HCT116 (cell line): ENCODE results near the gene RAB2B. TPM values are rescaled to one million over a fixed set of nuclear protein-coding genes. Genes with fewer than 3 reads are reported as not detected.

ENCODE experiments used
- ATAC-seq: fragments of 200-7000 bp; cut with Tn5 transposase; 2 replicates; pipeline ENCODE4 v1.9.1; 2020; ENCODE audit warnings: mild to moderate bottlenecking, moderate library complexity
- BruUV-seq: library from RNA; stranded (reverse); fragments of 400-500 nt; replicated peaks from 2 replicates; lab custom pipeline; 2021; lab: Mats Ljungman, UMichigan
- CTCF ChIA-PET: fragments of 300-600 bp; sonication (Branson Sonifier 250); formaldehyde crosslinking; loops from one replicate; lab custom pipeline; 2021; ENCODE audit warnings: antibody characterized with exemption; lab: Charles Lee
- POLR2A ChIA-PET: fragments of 300-600, 350-600 bp; sonication (Branson Sonifier 250); formaldehyde crosslinking; loops from one replicate; lab custom pipeline; 2021; ENCODE audit warnings: antibody characterized with exemption; lab: Charles Lee
- RAD21 ChIA-PET, 2 experiments: fragments of 300-600 bp; sonication (Branson Sonifier 250); formaldehyde crosslinking; loops; one replicate each; lab custom pipeline; 2023; ENCODE audit warnings: low total read pairs in 2 of 2; ENCODE audit not compliant: uncharacterized antibody in 2 of 2, unreplicated experiment in 2 of 2, low non-redundant PET in 1 of 2; lab: Charles Lee
- DNase-seq: peaks from one replicate; pipeline ENCODE4 v3.0.0-alpha.2; 2010; ENCODE audit warnings: low read depth, low spot score
- H2AFZ ChIP-seq: fragments of 200-600 bp; shearing (Covaris generic), sonication (generic); 2 replicates; pipeline ENCODE4 v1.6.1; 2017; ENCODE audit warnings: low read depth, mixed run types, mixed read lengths, antibody characterized with exemption, low read length; ENCODE audit not compliant: poor library complexity, severe bottlenecking
- H3K27ac ChIP-seq: 2 replicates; pipeline ENCODE4 v1.5.1; 2012; ENCODE audit warnings: low read depth, low read length
- H3K27me3 ChIP-seq: fragments of 200-600 bp; sonication (generic); 2 replicates; pipeline ENCODE4 v1.6.1; 2016; ENCODE audit warnings: mixed run types, low read length, mixed read lengths; ENCODE audit not compliant: insufficient read depth
- H3K36me3 ChIP-seq, 2 experiments: fragments of 200-500 bp in 1 of 2; fragments of 200-600 bp in 1 of 2; sonication (Bioruptor generic) in 1 of 2; sonication (generic) in 1 of 2; 2 replicates each; pipeline versions ENCODE4 v1.5.1 to v1.6.1; 2014 to 2016; ENCODE audit warnings: low read length in 2 of 2, inconsistent platforms in 1 of 2, mixed read lengths in 1 of 2, mixed run types in 1 of 2; ENCODE audit not compliant: insufficient read depth in 2 of 2, control insufficient read depth in 1 of 2
- H3K4me1 ChIP-seq, 2 experiments: fragments of 200-600 bp in 1 of 2; sonication (generic) in 1 of 2; 2 replicates each; pipeline versions ENCODE4 v1.5.1 to v1.6.1; 2012 to 2017; ENCODE audit warnings: low read length in 2 of 2, inconsistent platforms in 1 of 2, mild to moderate bottlenecking in 1 of 2, mixed read lengths in 1 of 2, mixed run types in 1 of 2, moderate library complexity in 1 of 2; ENCODE audit not compliant: insufficient read depth in 2 of 2, control insufficient read depth in 1 of 2
- H3K4me2 ChIP-seq: fragments of 200-600 bp; sonication (generic); 2 replicates; pipeline ENCODE4 v1.6.1; 2017; ENCODE audit warnings: mixed run types, low read length, mixed read lengths
- H3K4me3 ChIP-seq, 2 experiments: fragments of 200-600 bp in 1 of 2; sonication (generic) in 1 of 2; replicated peaks in 1 of 2; 2 replicates each; pipeline ENCODE4 v1.5.1; 2011 to 2016; ENCODE audit warnings: low read length in 2 of 2, control low read depth in 1 of 2, low read depth in 1 of 2, mild to moderate bottlenecking in 1 of 2, mixed read lengths in 1 of 2, mixed run types in 1 of 2
- H3K79me2 ChIP-seq: fragments of 200-600 bp; sonication (generic); 2 replicates; pipeline ENCODE4 v1.6.1; 2017; ENCODE audit warnings: mild to moderate bottlenecking, mixed run types, low read length, moderate library complexity, mixed read lengths; ENCODE audit not compliant: insufficient read depth
- H3K9ac ChIP-seq: fragments of 200-600 bp; sonication (generic); 2 replicates; pipeline ENCODE4 v1.6.1; 2016; ENCODE audit warnings: low read length, mixed read lengths
- H3K9me2 ChIP-seq: fragments of 200-600 bp; sonication (generic), shearing (Covaris generic); 2 replicates; pipeline ENCODE4 v1.6.1; 2017; ENCODE audit warnings: mixed run types, mild to moderate bottlenecking, moderate library complexity; ENCODE audit not compliant: insufficient read depth
- H3K9me3 ChIP-seq, 2 experiments: fragments of 200-500 bp in 1 of 2; fragments of 200-600 bp in 1 of 2; sonication (Bioruptor generic) in 1 of 2; sonication (generic) in 1 of 2; 2 replicates each; pipeline ENCODE4 v1.6.1; 2014 to 2017; ENCODE audit warnings: low read length in 2 of 2, mixed read lengths in 2 of 2, inconsistent platforms in 1 of 2, low read depth in 1 of 2, mild to moderate bottlenecking in 1 of 2, mixed run types in 1 of 2, moderate library complexity in 1 of 2; ENCODE audit not compliant: control insufficient read depth in 1 of 2, insufficient read depth in 1 of 2
- H4K20me1 ChIP-seq: fragments of 200-600 bp; sonication (generic), shearing (Covaris generic); 2 replicates; pipeline ENCODE4 v1.6.1; 2017; ENCODE audit warnings: mixed run types, mild to moderate bottlenecking, moderate library complexity; ENCODE audit not compliant: insufficient read depth
- CBX3 ChIP-seq: IDR thresholded peaks from 2 replicates; pipeline ENCODE4 v1.6.1; 2012; ENCODE audit warnings: low read depth
- EGR1 ChIP-seq: IDR thresholded peaks from 2 replicates; pipeline ENCODE4 v1.6.1; 2012; ENCODE audit warnings: low read depth
- EZH2 ChIP-seq: fragments of 200-600 bp; sonication (generic); IDR thresholded peaks from 2 replicates; pipeline ENCODE4 v1.6.1; 2017; ENCODE audit warnings: antibody characterized with exemption, mixed run types
- FOSL1 ChIP-seq: IDR thresholded peaks from 2 replicates; pipeline ENCODE4 v1.6.1; 2012; ENCODE audit warnings: low read depth
- POLR2AphosphoS5 ChIP-seq: IDR thresholded peaks from 2 replicates; pipeline ENCODE4 v1.6.1; 2011; ENCODE audit warnings: mild to moderate bottlenecking, low read depth, low read length, moderate library complexity
- SP1 ChIP-seq: IDR thresholded peaks from 2 replicates; pipeline ENCODE4 v1.6.1; 2012; ENCODE audit warnings: low read depth
- SRF ChIP-seq: IDR thresholded peaks from 2 replicates; pipeline ENCODE4 v1.6.1; 2012; ENCODE audit warnings: low read depth
- ZNF274 ChIP-seq: fragments of 200-500 bp; sonication (Bioruptor generic); IDR thresholded peaks from 2 replicates; pipeline ENCODE4 v1.6.1; 2014; ENCODE audit warnings: mild to moderate bottlenecking, low read depth, low read length, inconsistent platforms
- intact Hi-C: fragments of 100-400 bp; cut with micrococcal nuclease; formaldehyde crosslinking; loops from 2 replicates; pipeline ENCODE4 v1.10.0; 2022
- total RNA-seq: library from RNA; stranded (reverse); gene quantifications from one replicate; pipeline ENCODE4 v1.2.1, GENCODE V29; 2021; ENCODE audit not compliant: unreplicated experiment
- TF ChIP-seq, protein P1 (sequence below): IDR thresholded peaks from 2 replicates; pipeline ENCODE4 v1.6.1; 2012; ENCODE audit warnings: low read depth
- TF ChIP-seq, protein P2 (sequence below): IDR thresholded peaks from 2 replicates; pipeline ENCODE4 v1.6.1; 2012

RAB2B gene
- total RNA-seq, 1 experiment from 2014 or later = 24.3 TPM

DNA sequence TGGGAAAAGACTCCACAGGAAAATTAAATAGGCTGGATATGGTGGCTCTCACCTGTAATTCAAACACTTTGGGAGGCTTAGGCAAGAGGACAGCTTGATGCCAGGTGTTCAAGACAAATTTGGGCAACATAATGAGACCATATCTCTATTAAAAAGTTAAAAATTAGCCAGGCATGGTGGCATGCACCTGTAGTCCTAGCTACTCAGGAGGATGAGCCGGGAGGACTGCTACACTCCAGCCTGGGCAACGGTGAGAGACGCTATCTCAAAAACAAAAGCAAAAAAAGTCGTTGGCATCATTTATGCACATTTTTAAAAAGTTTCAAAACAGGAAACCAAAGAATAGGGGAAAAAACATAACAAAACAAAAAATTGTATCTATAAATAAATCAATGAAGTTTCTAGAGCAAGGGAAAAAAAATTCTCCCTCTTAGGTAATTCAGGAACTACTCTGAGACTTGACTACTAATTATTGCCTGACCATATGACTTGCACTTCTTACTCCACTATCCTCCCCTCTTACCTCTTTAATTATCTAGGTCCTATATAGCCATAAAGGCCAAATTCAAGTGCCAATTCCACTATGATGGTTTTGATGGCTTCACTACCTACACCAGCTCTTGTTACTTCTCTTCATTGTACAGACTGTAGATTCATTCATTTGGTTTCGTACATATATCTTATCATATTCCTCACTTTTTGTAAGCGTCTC lies 32.8 kb upstream of the RAB2B start:
- Histone ChIP-seq H3K36me3 (peaks cover 10 to 11% of the 10 kb centered on the region in 2 experiments; a peak in 3 of 4 replicates), H3K79me2 (peaks cover 66% of the 10 kb centered on the region), H3K9me2 (no peaks in the 10 kb centered on the region), H3K4me1 (peaks cover 8 to 15% of the 10 kb centered on the region in 2 experiments; a peak in 3 of 4 replicates), H3K9ac (peak overlapping the region; percentile 84), H4K20me1 (peaks cover 6% of the 10 kb centered on the region; the same call in 1 of the 2 replicates), H2AFZ (no peak overlapping the region), H3K27ac (no peak overlapping the region), H3K4me3 (peak overlapping the region; percentile 72 to 84), H3K27me3 (no peaks in the 10 kb centered on the region), H3K4me2 (peak overlapping the region; percentile 96), H3K9me3 (no peaks in the 10 kb centered on the region)
- RAD21 ChIA-PET = no interaction called here
- no peak for TF ChIP-seq EGR1
- TF ChIP-seq ZNF274 = no peak
- no peak for TF ChIP-seq SP1
- no peak for TF ChIP-seq EZH2
- no peak for TF ChIP-seq SRF
- TF ChIP-seq, protein P1, sequence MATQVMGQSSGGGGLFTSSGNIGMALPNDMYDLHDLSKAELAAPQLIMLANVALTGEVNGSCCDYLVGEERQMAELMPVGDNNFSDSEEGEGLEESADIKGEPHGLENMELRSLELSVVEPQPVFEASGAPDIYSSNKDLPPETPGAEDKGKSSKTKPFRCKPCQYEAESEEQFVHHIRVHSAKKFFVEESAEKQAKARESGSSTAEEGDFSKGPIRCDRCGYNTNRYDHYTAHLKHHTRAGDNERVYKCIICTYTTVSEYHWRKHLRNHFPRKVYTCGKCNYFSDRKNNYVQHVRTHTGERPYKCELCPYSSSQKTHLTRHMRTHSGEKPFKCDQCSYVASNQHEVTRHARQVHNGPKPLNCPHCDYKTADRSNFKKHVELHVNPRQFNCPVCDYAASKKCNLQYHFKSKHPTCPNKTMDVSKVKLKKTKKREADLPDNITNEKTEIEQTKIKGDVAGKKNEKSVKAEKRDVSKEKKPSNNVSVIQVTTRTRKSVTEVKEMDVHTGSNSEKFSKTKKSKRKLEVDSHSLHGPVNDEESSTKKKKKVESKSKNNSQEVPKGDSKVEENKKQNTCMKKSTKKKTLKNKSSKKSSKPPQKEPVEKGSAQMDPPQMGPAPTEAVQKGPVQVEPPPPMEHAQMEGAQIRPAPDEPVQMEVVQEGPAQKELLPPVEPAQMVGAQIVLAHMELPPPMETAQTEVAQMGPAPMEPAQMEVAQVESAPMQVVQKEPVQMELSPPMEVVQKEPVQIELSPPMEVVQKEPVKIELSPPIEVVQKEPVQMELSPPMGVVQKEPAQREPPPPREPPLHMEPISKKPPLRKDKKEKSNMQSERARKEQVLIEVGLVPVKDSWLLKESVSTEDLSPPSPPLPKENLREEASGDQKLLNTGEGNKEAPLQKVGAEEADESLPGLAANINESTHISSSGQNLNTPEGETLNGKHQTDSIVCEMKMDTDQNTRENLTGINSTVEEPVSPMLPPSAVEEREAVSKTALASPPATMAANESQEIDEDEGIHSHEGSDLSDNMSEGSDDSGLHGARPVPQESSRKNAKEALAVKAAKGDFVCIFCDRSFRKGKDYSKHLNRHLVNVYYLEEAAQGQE = no peak
- TF ChIP-seq CBX3 = no peak
- TF ChIP-seq, protein P2, sequence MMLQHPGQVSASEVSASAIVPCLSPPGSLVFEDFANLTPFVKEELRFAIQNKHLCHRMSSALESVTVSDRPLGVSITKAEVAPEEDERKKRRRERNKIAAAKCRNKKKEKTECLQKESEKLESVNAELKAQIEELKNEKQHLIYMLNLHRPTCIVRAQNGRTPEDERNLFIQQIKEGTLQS = no peak
- no peak for TF ChIP-seq FOSL1
- TF ChIP-seq POLR2AphosphoS5 = no peak
- DNase-seq = no peak
- CTCF ChIA-PET = interaction anchor here (4.5 kb wide), 1 partner anchor 11 kb away, joined by 30 read pairs; no protein-coding TSS in a partner anchor
- intact Hi-C loops = loop anchor here (2.0 kb wide), 1 partner anchor 33 kb away; the partner anchor contains the start of genes RAB2B and TOX4
- POLR2A ChIA-PET = no interaction called here
- ATAC-seq = no peak
- BruUV-seq = no TSS peak
